Measurements from ENCODE around the gene SAMD4A.

GRCh38 chr14:54606178-54606577 lies 39.2 kb downstream of the SAMD4A start:
- TF ChIP-seq, protein P1, sequence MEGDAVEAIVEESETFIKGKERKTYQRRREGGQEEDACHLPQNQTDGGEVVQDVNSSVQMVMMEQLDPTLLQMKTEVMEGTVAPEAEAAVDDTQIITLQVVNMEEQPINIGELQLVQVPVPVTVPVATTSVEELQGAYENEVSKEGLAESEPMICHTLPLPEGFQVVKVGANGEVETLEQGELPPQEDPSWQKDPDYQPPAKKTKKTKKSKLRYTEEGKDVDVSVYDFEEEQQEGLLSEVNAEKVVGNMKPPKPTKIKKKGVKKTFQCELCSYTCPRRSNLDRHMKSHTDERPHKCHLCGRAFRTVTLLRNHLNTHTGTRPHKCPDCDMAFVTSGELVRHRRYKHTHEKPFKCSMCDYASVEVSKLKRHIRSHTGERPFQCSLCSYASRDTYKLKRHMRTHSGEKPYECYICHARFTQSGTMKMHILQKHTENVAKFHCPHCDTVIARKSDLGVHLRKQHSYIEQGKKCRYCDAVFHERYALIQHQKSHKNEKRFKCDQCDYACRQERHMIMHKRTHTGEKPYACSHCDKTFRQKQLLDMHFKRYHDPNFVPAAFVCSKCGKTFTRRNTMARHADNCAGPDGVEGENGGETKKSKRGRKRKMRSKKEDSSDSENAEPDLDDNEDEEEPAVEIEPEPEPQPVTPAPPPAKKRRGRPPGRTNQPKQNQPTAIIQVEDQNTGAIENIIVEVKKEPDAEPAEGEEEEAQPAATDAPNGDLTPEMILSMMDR (IDR thresholded peaks at IDR 0.05), result no peak
- no peak for TF ChIP-seq POLR2A (IDR thresholded peaks at IDR 0.05)

All from esophagus squamous epithelium (tissue), 4 donors.